RWPE2 (cell line): ENCODE measurements around the gene STRIP2.

ENCODE experiments used
- ATAC-seq: fragments of 200-7000 bp; cut with Tn5 transposase; 3 replicates; pipeline ENCODE4 v1.9.1; 2021; ENCODE audit warnings: low read depth
- DNase-seq: peaks from one replicate; pipeline ENCODE4 v3.0.0-alpha.2; 2020; ENCODE audit warnings: low spot score
- H3K27ac ChIP-seq: fragments of 450-650 bp; 2 replicates; pipeline ENCODE4 v1.5.1; 2017; ENCODE audit warnings: mild to moderate bottlenecking; ENCODE audit not compliant: poor library complexity, severe bottlenecking
- H3K27me3 ChIP-seq: fragments of 250-450 bp; sonication (Bioruptor Pico); 2 replicates; pipeline ENCODE4 v1.5.1; 2021; ENCODE audit warnings: mild to moderate bottlenecking, moderate library complexity; ENCODE audit not compliant: insufficient read depth, poor library complexity, severe bottlenecking
- H3K36me3 ChIP-seq: fragments of 250-450 bp; sonication (Bioruptor Pico); 2 replicates; pipeline ENCODE4 v1.5.1; 2020; ENCODE audit warnings: low read depth, mild to moderate bottlenecking, moderate library complexity
- H3K4me1 ChIP-seq: fragments of 250-450 bp; sonication (Bioruptor Pico); 2 replicates; pipeline ENCODE4 v1.5.1; 2021; ENCODE audit warnings: mild to moderate bottlenecking, moderate library complexity; ENCODE audit not compliant: insufficient read depth, poor library complexity, severe bottlenecking
- H3K4me3 ChIP-seq: fragments of 250-450 bp; sonication (Bioruptor Pico); 2 replicates; pipeline ENCODE4 v1.5.1; 2021; ENCODE audit warnings: mild to moderate bottlenecking, moderate library complexity; ENCODE audit not compliant: severe bottlenecking
- H3K9me3 ChIP-seq: fragments of 250-450 bp; sonication (Bioruptor Pico); 2 replicates; pipeline ENCODE4 v1.5.1; 2021; ENCODE audit warnings: mild to moderate bottlenecking, moderate library complexity; ENCODE audit not compliant: severe bottlenecking
- TF ChIP-seq, protein P1 (sequence below): fragments of 450-650 bp; IDR thresholded peaks from one replicate; pipeline ENCODE4 v1.5.1; 2017; ENCODE audit warnings: mild to moderate bottlenecking, moderate library complexity; ENCODE audit not compliant: poor library complexity, severe bottlenecking

The STRIP2 gene

DNA sequence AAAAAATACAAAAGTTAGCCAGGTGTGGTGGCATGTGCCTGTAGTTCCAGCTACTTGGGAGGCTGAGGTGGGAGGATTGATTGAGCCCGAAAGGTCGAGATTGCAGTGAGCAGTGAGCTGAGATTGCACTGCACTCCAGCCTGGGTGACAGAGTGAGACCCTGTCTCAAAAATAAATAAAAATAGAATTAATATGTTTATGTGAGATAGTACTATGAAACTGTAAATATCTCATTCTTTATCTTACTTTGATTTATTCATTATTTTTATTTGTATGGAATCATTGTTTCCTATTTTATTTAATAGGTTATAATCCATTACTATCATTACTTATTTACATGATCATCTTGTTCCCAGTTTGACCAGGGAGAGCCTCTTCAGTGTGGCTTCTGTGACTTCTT is 41.0 kb upstream of the STRIP2 start:
- Histone ChIP-seq H3K4me1 (no peaks in the 10 kb centered on the region), H3K36me3 (no peaks in the 10 kb centered on the region), H3K27me3 (no peaks in the 10 kb centered on the region), H3K9me3 (no peaks in the 10 kb centered on the region), H3K27ac (no peak overlapping the region), H3K4me3 (no peak overlapping the region)
- DNase-seq, result no peak
- TF ChIP-seq, protein P1, sequence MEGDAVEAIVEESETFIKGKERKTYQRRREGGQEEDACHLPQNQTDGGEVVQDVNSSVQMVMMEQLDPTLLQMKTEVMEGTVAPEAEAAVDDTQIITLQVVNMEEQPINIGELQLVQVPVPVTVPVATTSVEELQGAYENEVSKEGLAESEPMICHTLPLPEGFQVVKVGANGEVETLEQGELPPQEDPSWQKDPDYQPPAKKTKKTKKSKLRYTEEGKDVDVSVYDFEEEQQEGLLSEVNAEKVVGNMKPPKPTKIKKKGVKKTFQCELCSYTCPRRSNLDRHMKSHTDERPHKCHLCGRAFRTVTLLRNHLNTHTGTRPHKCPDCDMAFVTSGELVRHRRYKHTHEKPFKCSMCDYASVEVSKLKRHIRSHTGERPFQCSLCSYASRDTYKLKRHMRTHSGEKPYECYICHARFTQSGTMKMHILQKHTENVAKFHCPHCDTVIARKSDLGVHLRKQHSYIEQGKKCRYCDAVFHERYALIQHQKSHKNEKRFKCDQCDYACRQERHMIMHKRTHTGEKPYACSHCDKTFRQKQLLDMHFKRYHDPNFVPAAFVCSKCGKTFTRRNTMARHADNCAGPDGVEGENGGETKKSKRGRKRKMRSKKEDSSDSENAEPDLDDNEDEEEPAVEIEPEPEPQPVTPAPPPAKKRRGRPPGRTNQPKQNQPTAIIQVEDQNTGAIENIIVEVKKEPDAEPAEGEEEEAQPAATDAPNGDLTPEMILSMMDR, result no peak
- no peak for ATAC-seq

DNA sequence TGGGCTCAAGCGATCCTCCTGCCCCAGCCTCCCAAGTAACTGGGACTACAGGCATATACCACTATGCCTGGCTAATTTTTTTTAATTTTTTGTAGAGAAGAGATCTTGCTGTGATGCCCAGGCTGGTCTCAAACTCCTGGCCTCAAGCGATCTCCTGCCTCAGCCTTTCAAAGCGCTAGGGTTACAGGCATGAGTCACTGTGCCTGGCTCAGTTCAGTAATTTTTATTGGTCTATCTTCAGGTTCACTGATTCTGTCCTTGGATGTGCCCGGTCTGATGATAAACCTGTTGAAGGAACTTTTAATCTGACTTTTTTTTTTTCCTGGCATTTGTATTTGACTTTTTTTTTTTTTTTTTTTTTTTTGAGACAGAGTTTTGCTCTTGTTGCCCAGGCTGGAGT is 40.1 kb upstream of the STRIP2 start:
- no peak overlapping the region for H3K4me3 ChIP-seq
- no peak overlapping the region for H3K27ac ChIP-seq
- H3K9me3 ChIP-seq, result no peaks in the 10 kb centered on the region
- DNase-seq (no peak), ATAC-seq (no peak)
- TF ChIP-seq, protein P1, result no peak
- no peaks in the 10 kb centered on the region for H3K36me3 ChIP-seq
- H3K27me3 ChIP-seq, result no peaks in the 10 kb centered on the region
- H3K4me1 ChIP-seq, result no peaks in the 10 kb centered on the region

DNA sequence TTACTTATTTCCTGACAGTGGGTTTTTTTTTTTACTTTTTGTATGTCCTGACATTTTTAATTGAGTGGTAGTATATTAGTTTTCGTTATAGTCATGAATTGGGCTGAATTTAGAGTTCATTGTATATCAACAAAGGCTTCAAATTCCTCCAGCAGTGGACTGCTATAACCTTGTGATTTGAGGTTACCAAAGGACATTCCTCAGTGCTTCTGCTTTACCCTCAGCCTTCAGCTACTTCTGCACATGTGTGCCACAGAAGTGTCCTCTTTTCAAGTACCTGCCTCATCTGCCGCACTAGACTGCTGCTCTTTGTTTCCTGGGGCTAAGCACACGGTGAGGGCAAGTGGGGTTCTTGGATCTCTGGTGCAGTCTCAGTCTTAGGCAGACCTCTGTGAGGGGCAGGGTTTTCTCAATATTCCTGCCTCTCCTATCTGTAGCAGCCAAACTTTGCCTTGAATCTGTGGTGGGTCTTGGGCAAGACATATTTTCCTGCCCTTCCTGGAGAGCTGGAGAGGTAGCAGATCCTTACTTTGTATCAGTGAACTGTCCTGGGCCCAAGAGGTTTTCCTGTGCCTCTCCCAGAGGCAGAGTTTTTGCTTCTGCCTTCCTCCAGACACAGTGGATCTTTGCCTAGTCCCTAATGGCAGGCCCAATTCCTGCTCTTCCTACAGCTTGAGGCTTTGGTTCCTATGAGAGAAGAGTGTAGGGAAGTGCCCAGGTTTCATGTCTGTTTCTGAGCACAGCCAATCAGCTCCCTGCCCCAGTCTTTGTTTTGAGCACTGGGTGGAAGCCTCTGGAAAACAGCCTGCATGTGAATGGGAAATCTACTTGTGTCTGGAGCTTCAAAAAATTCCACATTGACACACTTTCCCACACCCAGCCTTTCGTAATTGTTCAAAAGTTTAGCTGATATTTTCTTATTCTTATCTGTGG is 39.0 kb upstream of the STRIP2 start:
- DNase-seq (no peak), ATAC-seq (no peak; the same call in 2 of the 3 replicates)
- Histone ChIP-seq H3K4me3 (no peak overlapping the region), H3K27me3 (no peaks in the 10 kb centered on the region), H3K36me3 (no peaks in the 10 kb centered on the region), H3K27ac (no peak overlapping the region), H3K4me1 (no peaks in the 10 kb centered on the region), H3K9me3 (no peaks in the 10 kb centered on the region)
- TF ChIP-seq, protein P1, result no peak

DNA sequence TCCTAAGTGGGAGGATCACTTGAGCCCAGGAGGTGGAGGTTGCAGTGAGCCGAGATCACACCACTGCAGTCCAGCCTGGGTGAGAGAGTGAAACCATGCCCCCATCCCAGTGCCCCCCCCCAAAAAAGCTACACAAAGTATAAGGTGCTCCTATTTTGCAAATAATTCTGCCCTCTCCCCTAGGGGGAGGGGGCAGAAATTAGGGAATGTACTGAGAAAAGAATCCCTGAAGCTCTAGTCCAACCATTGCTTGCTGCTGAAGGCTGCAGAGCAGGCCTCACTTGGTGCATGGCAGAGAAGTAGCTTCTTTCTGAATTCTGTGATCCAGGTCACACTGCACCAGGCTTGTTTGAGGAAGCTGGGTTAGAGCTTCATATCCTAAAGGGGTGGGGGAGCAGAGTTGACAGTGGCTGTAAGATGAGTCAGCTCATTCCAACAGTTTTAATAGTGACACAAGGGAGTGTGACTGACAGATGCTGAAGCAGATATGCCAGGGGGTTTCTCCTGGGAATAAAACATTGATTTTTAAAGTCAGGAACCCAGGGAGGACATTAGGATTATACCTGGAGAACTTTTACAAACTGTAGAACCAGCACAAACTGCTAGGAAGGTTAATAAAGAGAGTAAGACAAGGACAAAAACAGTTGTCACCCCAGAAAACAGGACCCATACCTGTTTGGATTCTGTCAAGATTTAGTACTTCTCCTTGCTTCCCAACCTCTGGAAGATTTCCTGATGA is 32.8 kb upstream of the STRIP2 start:
- ATAC-seq, result no peak; the same call in 2 of the 3 replicates
- no peaks in the 10 kb centered on the region for H3K27me3 ChIP-seq
- H3K4me1 ChIP-seq, result no peaks in the 10 kb centered on the region
- no peaks in the 10 kb centered on the region for H3K9me3 ChIP-seq
- H3K36me3 ChIP-seq, result no peaks in the 10 kb centered on the region
- no peak for DNase-seq
- no peak overlapping the region for H3K27ac ChIP-seq
- H3K4me3 ChIP-seq, result no peak overlapping the region
- TF ChIP-seq, protein P1, result no peak
